HepG2 (cell line): ENCODE results near the gene KIF22. TPM values are rescaled to one million over a fixed set of nuclear protein-coding genes. Genes with fewer than 3 reads are reported as not detected.
A peak's percentile ranks its signal among the peaks of the same experiment; 100 is the strongest.

Experiments used
- ETV5 ChIP-seq: IDR thresholded peaks from 2 replicates; pipeline ENCODE4 v1.6.1; 2018; ENCODE audit warnings: missing biosample characterization, missing genetic modification reagents, inconsistent platforms, borderline replicate concordance
- NFKB2 ChIP-seq: sonication (generic); formaldehyde crosslinking; IDR thresholded peaks from 2 replicates; pipeline ENCODE4 v1.4.0; 2020; ENCODE audit warnings: missing genetic modification reagents, borderline replicate concordance
- SALL1 ChIP-seq: sonication (generic); formaldehyde crosslinking; IDR thresholded peaks from 2 replicates; pipeline ENCODE4 v1.8.0; 2022; ENCODE audit warnings: mild to moderate bottlenecking, missing genetic modification reagents
- SNAI1 ChIP-seq: sonication (generic); formaldehyde crosslinking; IDR thresholded peaks from 2 replicates; pipeline ENCODE4 v1.5.0; 2020; ENCODE audit warnings: mild to moderate bottlenecking, missing genetic modification reagents, borderline replicate concordance
- SP2 ChIP-seq: sonication (generic); formaldehyde crosslinking; IDR thresholded peaks from 2 replicates; pipeline ENCODE4 v1.5.1; 2020; ENCODE audit warnings: mild to moderate bottlenecking, missing genetic modification reagents
- SP5 ChIP-seq: IDR thresholded peaks from 2 replicates; pipeline ENCODE4 v1.6.1; 2016; ENCODE audit warnings: low read depth, borderline replicate concordance
- SPEN ChIP-seq: sonication (generic); formaldehyde crosslinking; IDR thresholded peaks from 2 replicates; pipeline ENCODE4 v1.5.1; 2020; ENCODE audit warnings: low read depth, mild to moderate bottlenecking, missing genetic modification reagents
- ZBTB3 ChIP-seq: sonication (generic); formaldehyde crosslinking; IDR thresholded peaks from 2 replicates; pipeline ENCODE4 v1.4.0; 2020; ENCODE audit warnings: low read depth, mild to moderate bottlenecking, moderate library complexity, missing genetic modification reagents, borderline replicate concordance
- ZNF282 ChIP-seq: fragments of 450-650 bp; IDR thresholded peaks from 2 replicates; pipeline ENCODE4 v1.6.1; 2018; ENCODE audit not compliant: partially characterized antibody
- ZNF607 ChIP-seq: sonication (generic); formaldehyde crosslinking; IDR thresholded peaks from 2 replicates; pipeline ENCODE4 v1.5.1; 2020; ENCODE audit warnings: missing genetic modification reagents, mild to moderate bottlenecking, borderline replicate concordance
- ZNF841 ChIP-seq: sonication (generic); formaldehyde crosslinking; IDR thresholded peaks from 2 replicates; pipeline ENCODE4 v1.8.1; 2023; ENCODE audit warnings: missing genetic modification reagents, borderline replicate concordance
- ZSCAN29 ChIP-seq: sonication (generic); formaldehyde crosslinking; conservative IDR thresholded peaks from 2 replicates; pipeline ENCODE4 v1.4.0; 2020; ENCODE audit warnings: mild to moderate bottlenecking, missing genetic modification reagents
- polyA plus RNA-seq, 8 experiments: library from polyadenylated mRNA; depleted of rRNA in 3 of 8; stranded (reverse) in 7 of 8; unstranded in 1 of 8; fragments of >200 nt; fragmentation: Illumina TruSeq in 4 of 8; extraction: Trizol in 4 of 8; gene quantifications; 2 replicates each; pipeline versions ENCODE4 v1.2.1 to v1.2.3, GENCODE V29; 2011 to 2016; ENCODE audit warnings: low read depth in 4 of 8, missing spikeins in 1 of 8, mixed read lengths in 1 of 8; ENCODE audit not compliant: insufficient read depth in 1 of 8
- total RNA-seq, 5 experiments: library from RNA; depleted of rRNA; stranded (reverse); fragments of >200 nt; fragmentation: Illumina TruSeq; extraction: Trizol; gene quantifications; 2 replicates each; pipeline ENCODE4 v1.2.3, GENCODE V29; 2016; ENCODE audit warnings: low read depth in 1 of 5
- TF ChIP-seq, protein P1 (sequence below): sonication (generic); formaldehyde crosslinking; IDR thresholded peaks from 2 replicates; pipeline ENCODE4 v1.9.0; 2021; ENCODE audit warnings: mild to moderate bottlenecking, missing genetic modification reagents
- TF ChIP-seq, protein P2 (sequence below): sonication (generic); formaldehyde crosslinking; conservative IDR thresholded peaks from 2 replicates; pipeline ENCODE4 v1.4.0; 2020; ENCODE audit warnings: missing genetic modification reagents

The KIF22 gene
- total and polyA plus RNA-seq, 2 of the 13 experiments (the other 11 are each of a cell fraction or from before 2014, with no cell fraction given), result 95.8 to 118 TPM

DNA sequence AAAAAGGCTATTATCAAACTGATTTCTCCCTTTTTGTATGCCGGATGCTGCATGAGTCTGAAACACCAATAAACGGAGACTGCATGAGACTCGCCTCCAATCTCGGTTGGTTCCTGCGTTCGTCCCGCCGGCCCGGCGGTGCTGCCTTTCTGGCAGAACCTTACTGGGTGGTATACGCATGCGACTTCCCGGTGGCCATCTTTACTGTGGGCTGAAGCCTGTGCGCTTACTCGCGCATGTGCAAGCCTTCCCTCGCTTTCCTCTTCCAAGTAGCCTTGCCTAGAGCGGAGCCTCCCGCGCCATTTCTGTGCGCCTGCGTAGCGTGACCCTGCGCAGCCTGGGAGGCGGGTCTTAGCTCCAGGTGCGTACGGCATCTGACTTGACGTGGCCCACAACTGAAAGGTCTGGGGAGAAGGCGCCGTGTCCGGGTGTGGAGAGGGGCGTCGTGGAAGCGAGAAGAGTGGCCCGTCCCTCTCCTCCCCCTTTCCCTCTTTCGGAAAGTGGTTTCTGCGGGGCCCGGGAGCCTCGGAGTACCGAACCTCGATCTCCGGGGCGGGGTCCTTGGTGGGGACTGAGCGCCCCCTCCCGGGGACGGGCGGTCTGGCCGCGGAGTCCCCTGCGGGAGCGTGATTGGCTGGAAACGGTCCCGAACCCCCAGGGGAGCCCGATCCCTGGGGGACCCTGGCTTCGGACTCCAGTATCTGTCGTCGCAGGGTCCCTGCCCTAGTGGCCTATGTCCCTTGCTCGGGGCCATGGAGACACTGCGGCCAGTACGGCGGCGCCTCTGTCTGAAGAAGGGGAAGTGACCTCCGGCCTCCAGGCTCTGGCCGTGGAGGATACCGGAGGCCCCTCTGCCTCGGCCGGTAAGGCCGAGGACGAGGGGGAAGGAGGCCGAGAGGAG lies 25.5 kb downstream of the KIF22 start, which contains the start of gene PAGR1 (continued):
- TF ChIP-seq, protein P1, sequence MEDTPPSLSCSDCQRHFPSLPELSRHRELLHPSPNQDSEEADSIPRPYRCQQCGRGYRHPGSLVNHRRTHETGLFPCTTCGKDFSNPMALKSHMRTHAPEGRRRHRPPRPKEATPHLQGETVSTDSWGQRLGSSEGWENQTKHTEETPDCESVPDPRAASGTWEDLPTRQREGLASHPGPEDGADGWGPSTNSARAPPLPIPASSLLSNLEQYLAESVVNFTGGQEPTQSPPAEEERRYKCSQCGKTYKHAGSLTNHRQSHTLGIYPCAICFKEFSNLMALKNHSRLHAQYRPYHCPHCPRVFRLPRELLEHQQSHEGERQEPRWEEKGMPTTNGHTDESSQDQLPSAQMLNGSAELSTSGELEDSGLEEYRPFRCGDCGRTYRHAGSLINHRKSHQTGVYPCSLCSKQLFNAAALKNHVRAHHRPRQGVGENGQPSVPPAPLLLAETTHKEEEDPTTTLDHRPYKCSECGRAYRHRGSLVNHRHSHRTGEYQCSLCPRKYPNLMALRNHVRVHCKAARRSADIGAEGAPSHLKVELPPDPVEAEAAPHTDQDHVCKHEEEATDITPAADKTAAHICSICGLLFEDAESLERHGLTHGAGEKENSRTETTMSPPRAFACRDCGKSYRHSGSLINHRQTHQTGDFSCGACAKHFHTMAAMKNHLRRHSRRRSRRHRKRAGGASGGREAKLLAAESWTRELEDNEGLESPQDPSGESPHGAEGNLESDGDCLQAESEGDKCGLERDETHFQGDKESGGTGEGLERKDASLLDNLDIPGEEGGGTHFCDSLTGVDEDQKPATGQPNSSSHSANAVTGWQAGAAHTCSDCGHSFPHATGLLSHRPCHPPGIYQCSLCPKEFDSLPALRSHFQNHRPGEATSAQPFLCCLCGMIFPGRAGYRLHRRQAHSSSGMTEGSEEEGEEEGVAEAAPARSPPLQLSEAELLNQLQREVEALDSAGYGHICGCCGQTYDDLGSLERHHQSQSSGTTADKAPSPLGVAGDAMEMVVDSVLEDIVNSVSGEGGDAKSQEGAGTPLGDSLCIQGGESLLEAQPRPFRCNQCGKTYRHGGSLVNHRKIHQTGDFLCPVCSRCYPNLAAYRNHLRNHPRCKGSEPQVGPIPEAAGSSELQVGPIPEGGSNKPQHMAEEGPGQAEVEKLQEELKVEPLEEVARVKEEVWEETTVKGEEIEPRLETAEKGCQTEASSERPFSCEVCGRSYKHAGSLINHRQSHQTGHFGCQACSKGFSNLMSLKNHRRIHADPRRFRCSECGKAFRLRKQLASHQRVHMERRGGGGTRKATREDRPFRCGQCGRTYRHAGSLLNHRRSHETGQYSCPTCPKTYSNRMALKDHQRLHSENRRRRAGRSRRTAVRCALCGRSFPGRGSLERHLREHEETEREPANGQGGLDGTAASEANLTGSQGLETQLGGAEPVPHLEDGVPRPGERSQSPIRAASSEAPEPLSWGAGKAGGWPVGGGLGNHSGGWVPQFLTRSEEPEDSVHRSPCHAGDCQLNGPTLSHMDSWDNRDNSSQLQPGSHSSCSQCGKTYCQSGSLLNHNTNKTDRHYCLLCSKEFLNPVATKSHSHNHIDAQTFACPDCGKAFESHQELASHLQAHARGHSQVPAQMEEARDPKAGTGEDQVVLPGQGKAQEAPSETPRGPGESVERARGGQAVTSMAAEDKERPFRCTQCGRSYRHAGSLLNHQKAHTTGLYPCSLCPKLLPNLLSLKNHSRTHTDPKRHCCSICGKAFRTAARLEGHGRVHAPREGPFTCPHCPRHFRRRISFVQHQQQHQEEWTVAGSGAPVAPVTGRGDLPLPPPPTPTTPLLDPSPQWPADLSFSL (CRISPR knock-in tag), result 0 out of 2 replicates have a peak, but pooled peaks have one; percentile 17
- peak; percentile 96; the same call in 1 of the 2 replicates for TF ChIP-seq ZNF607 (CRISPR knock-in tag)
- TF ChIP-seq ETV5 (CRISPR knock-in tag), result peak; percentile 36
- TF ChIP-seq SNAI1 (CRISPR knock-in tag), result peak; percentile 98; the same call in 1 of the 2 replicates
- TF ChIP-seq ZSCAN29 (CRISPR knock-in tag), result no peak
- TF ChIP-seq SPEN, result peak; percentile 94
- no peak for TF ChIP-seq ZNF841
- peak; percentile 20; the same call in 1 of the 2 replicates for TF ChIP-seq NFKB2
- TF ChIP-seq SALL1 (CRISPR knock-in tag), result peak; percentile 93
- TF ChIP-seq ZNF282, result no peak
- peak; percentile 72 for TF ChIP-seq SP2 (CRISPR knock-in tag)
- peak; percentile 85; the same call in 1 of the 2 replicates for TF ChIP-seq ZBTB3 (CRISPR knock-in tag)
- TF ChIP-seq, protein P2, sequence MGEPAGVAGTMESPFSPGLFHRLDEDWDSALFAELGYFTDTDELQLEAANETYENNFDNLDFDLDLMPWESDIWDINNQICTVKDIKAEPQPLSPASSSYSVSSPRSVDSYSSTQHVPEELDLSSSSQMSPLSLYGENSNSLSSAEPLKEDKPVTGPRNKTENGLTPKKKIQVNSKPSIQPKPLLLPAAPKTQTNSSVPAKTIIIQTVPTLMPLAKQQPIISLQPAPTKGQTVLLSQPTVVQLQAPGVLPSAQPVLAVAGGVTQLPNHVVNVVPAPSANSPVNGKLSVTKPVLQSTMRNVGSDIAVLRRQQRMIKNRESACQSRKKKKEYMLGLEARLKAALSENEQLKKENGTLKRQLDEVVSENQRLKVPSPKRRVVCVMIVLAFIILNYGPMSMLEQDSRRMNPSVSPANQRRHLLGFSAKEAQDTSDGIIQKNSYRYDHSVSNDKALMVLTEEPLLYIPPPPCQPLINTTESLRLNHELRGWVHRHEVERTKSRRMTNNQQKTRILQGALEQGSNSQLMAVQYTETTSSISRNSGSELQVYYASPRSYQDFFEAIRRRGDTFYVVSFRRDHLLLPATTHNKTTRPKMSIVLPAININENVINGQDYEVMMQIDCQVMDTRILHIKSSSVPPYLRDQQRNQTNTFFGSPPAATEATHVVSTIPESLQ, result peak; percentile 32; the same call in 1 of the 2 replicates
- peak; percentile 62; the same call in 1 of the 2 replicates for TF ChIP-seq SP5
